Left lung (tissue), 10 donors: ENCODE results near the gene FGF14. TPM values are rescaled to one million over a fixed set of nuclear protein-coding genes. Genes with fewer than 3 reads are reported as not detected.
"Not testable (repeated sequence)": the region's sequence is repeated elsewhere in the genome, so short reads cannot be mapped to it uniquely, and the experiment has no call there.

Experiments used
- ATAC-seq: fragments of 200-7000 bp; cut with Tn5 transposase; one replicate; pipeline ENCODE4 v1.9.1; 2020; ENCODE audit warnings: moderate library complexity
- DNase-seq, 4 donors: peaks; one replicate each; pipeline ENCODE4 v3.0.0-alpha.2; 2013 to 2020
- H3K27ac ChIP-seq, 2 donors: fragments of 200-600 bp; sonication (generic) in 1 of 2; one replicate each; pipeline versions ENCODE4 v1.5.0 to v1.8.0; 2020 to 2021
- H3K27me3 ChIP-seq, 2 donors: fragments of 200-600 bp; sonication (generic) in 1 of 2; one replicate each; pipeline versions ENCODE4 v1.5.0 to v1.8.0; 2020 to 2021
- H3K36me3 ChIP-seq, 2 donors: fragments of 200-600 bp; sonication (generic) in 1 of 2; one replicate each; pipeline versions ENCODE4 v1.5.0 to v1.8.0; 2020 to 2021
- H3K4me1 ChIP-seq, 2 donors: fragments of 200-600 bp; one replicate each; pipeline ENCODE4 v1.8.0; 2021
- H3K4me3 ChIP-seq, 2 donors: fragments of 200-600 bp; sonication (generic) in 1 of 2; one replicate each; pipeline versions ENCODE4 v1.5.0 to v1.8.0; 2020 to 2021; ENCODE audit warnings: mild to moderate bottlenecking in 1 of 2
- H3K9me3 ChIP-seq, 2 donors: fragments of 200-600 bp; sonication (generic) in 1 of 2; one replicate each; pipeline versions ENCODE4 v1.5.0 to v1.8.0; 2020 to 2021
- CTCF ChIP-seq, 2 donors: fragments of 200-600 bp; sonication (generic) in 1 of 2; IDR thresholded peaks; one replicate each; pipeline versions ENCODE4 v1.5.0 to v1.8.0; 2021; ENCODE audit warnings: antibody characterized with exemption in 2 of 2
- intact Hi-C, 2 donors: fragments of 100-400 bp; cut with DNase I; formaldehyde crosslinking; loops; one replicate each; pipeline versions ENCODE4 v1.11.2 to v1.14.2; 2022
- polyA plus RNA-seq, 6 donors: library from polyadenylated mRNA; unstranded; fragments of 120-200 nt; gene quantifications; one replicate each; pipeline ENCODE4 v1.2.1, GENCODE V29; 2013; ENCODE audit not compliant: insufficient read length in 6 of 6
- total RNA-seq, 2 donors: library from RNA; stranded (reverse); fragmentation: NEBNext Ultra II Directional; extraction: Animal tissue kit (Norgen Biotek cat#: 25700); gene quantifications; one replicate each; pipeline ENCODE4 v1.2.1, GENCODE V29; 2021
- donor health status: DM: no; HTN: yes; CAD: no.
- donor health status: DM: no; HTN: no; CAD: no.

FGF14 gene
- total and polyA plus RNA-seq, 8 donors = 0.45 to 3.4 (median 0.78) TPM

- Histone ChIP-seq H3K9me3 (no peaks in the 10 kb centered on the region), H3K4me1 (no peaks in the 10 kb centered on the region), H3K27ac (no peak overlapping the region), H3K36me3 (no peaks in the 10 kb centered on the region), H3K27me3 (no peaks in the 10 kb centered on the region), H3K4me3 (no peak overlapping the region)
- ATAC-seq (no peak), DNase-seq (no peak)
- intact Hi-C loops = no loop called here
- no peak for TF ChIP-seq CTCF (IDR thresholded peaks at IDR 0.05)
Observed at GRCh38 chr13:101846249-101846648, 555.6 kb downstream of the FGF14 start.

- Histone ChIP-seq H3K4me3 (no peak overlapping the region), H3K27me3 (no peaks in the 10 kb centered on the region), H3K9me3 (no peaks in the 10 kb centered on the region), H3K4me1 (no peaks in the 10 kb centered on the region), H3K36me3 (no peaks in the 10 kb centered on the region), H3K27ac (no peak overlapping the region)
- ATAC-seq = no peak
- DNase-seq = no peak
- intact Hi-C loops = no loop called here
- no peak for TF ChIP-seq CTCF (IDR thresholded peaks at IDR 0.05)
Observed at GRCh38 chr13:101845245-101846020, 556.4 kb downstream of the FGF14 start.

GRCh38 chr13:101841698-101842097, 560.1 kb downstream of the FGF14 start:
- Histone ChIP-seq H3K9me3 (no peaks in the 10 kb centered on the region), H3K27ac (no peak overlapping the region), H3K27me3 (no peaks in the 10 kb centered on the region), H3K36me3 (no peaks in the 10 kb centered on the region), H3K4me3 (no peak overlapping the region), H3K4me1 (no peaks in the 10 kb centered on the region)
- no peak for ATAC-seq
- no peak for DNase-seq
- no peak for TF ChIP-seq CTCF (IDR thresholded peaks at IDR 0.05)
- intact Hi-C loops = no loop called here

GRCh38 chr13:101838323-101838722, 563.5 kb downstream of the FGF14 start:
- Histone ChIP-seq H3K27ac (no peak overlapping the region), H3K36me3 (no peaks in the 10 kb centered on the region), H3K4me1 (no peaks in the 10 kb centered on the region), H3K4me3 (no peak overlapping the region), H3K27me3 (no peaks in the 10 kb centered on the region), H3K9me3 (no peaks in the 10 kb centered on the region)
- ATAC-seq (no peak), DNase-seq (no peak)
- TF ChIP-seq CTCF (IDR thresholded peaks at IDR 0.05) = no peak
- intact Hi-C loops = no loop called here

GRCh38 chr13:101837778-101838177, 564.1 kb downstream of the FGF14 start:
- H3K4me3 ChIP-seq, H3K4me1 ChIP-seq, DNase-seq, ATAC-seq, H3K27me3 ChIP-seq, H3K36me3 ChIP-seq, H3K27ac ChIP-seq, intact Hi-C loops, H3K9me3 ChIP-seq: not testable (repeated sequence)

- TF ChIP-seq CTCF (IDR thresholded peaks at IDR 0.05) = no peak
Observed at GRCh38 chr13:101837288-101837687, 564.6 kb downstream of the FGF14 start.

More at GRCh38 chr13:101837288-101837687, 564.6 kb downstream of the FGF14 start:
- no peak for ATAC-seq
- H3K4me3 ChIP-seq = no peak overlapping the region
- DNase-seq = no peak
- intact Hi-C loops = no loop called here
- H3K36me3 ChIP-seq = no peaks in the 10 kb centered on the region
- no peak overlapping the region for H3K27ac ChIP-seq
- no peaks in the 10 kb centered on the region for H3K27me3 ChIP-seq
- no peaks in the 10 kb centered on the region for H3K9me3 ChIP-seq
- H3K4me1 ChIP-seq = no peaks in the 10 kb centered on the region
